Suppressor macrophage treated with lipopolysaccharide for 1 hour (primary cell): ENCODE results near the gene CRYBG2.
"Not testable (repeated sequence)": the region's sequence is repeated elsewhere in the genome, so short reads cannot be mapped to it uniquely, and the experiment has no call there.

Experiments used
- DNase-seq, 3 donors: peaks; one replicate each; pipeline ENCODE4 v3.0.0-alpha.2; 2020 to 2022

CRYBG2 gene

DNA sequence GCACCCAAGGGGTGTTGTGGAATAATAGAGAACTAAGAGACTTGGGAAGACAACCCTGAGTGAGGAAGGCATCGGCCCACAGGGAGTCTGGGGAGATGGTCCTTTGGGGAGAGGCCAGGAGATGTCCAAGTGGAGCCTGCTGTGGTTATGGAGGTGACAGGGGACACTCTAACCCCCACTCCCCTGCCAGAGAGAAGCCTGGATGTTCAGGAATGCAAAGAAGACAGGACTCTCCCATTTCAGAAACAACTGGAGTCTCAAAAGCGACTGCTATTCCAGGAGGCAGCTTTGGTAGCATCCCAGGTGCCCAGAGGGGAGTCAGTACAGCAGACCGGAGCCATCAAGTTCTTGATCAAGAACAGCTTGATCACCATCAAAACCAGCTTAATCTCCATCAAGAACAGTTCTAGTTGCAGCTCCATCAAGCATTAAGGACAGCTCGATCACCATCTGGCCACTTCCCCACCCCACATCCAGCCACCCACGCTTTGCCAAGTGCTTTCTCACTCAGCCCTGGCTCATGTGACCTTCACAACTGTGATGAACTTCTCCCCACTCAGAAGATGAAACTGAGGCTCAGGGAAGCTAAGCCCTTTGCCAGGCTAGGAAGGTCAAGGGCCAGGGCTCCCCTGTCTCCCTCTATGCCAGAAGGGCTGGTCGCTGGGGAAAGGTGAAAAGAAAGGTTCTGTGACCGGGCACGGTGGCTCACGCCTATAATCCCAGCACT, 35.4 kb downstream of the CRYBG2 start:
- DNase-seq, result peak; percentile 92 to 94 (median 94)

GRCh38 chr1:26317612-26318337, 36.2 kb downstream of the CRYBG2 start, which contains the start of gene CD52:
CD52 (plus strand) TSS chr1:26317958; CDS start chr1:26318018, 60 bp downstream.
- DNase-seq, result no peak

GRCh38 chr1:26317146-26317545, 36.8 kb downstream of the CRYBG2 start:
- DNase-seq, result peak; percentile 46 to 57 (median 52)

DNA sequence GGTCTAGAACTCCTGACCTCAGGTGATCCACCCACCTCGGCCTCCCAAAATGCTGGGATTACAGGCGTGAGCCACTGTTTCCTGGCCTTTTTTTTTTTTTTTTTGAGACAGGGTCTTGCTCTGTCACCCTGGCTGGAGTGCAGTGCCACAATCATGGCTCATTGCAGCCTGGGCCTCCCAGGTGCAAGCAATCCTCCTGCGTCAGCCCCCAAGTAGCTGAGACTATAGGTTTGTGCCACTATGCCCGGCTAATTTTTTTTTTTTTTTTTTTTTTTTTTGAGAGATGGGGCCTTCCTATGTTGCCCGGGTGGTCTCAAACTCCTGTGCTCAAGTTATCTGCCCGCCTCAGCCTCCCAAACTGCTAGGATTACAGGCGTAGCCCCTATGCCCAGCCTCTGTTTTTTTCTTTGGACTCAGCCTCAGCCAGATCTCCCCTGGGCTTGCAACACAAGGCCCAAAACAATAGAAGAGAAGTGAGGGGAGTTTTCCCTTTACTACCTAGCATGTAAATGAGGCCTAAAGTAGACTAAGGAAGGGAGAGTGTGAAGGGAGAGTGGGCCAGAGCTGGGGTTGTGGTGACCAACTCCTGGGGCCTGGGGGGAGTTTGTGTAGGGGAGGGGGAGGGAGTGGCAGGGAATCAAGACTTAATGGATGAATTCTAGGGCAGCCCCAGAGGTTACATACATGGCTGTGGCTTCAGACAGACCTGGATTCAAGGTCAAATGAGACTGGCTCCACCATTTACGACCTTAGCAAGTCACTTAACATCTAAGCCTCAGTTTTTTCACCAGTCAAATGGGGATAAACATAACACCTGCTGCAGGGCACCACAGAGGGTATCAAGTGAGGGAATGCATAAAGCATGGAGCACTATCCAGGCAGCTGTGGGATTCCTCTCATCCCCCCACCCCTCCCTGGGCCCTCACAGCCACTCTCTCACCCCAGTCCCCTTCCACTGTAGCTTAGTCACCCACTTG, 37.8 kb downstream of the CRYBG2 start:
- no peak for DNase-seq

DNA sequence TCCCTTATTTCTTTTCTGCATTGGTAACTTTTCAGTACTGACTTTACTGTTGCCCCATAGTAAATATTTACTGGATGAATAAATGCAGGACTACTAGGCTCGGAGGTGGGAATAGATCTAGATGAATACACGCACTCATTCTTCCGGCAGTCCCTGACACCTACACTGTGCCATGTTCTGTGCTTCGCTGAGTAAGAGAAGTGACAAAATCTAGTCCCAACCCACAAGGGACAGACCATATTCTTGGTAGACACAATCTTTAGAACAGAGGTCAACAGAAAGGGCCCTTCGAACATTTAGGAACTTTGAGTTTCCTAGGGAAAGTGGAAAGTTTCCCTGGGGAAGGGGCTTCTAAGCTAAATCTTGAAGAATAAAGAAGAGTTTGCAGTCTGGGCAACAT, 39.4 kb downstream of the CRYBG2 start:
- DNase-seq, result peak in 1 of 3 donors; percentile 32

GRCh38 chr1:26307966-26308899, 45.7 kb downstream of the CRYBG2 start:
- not testable (repeated sequence) for DNase-seq

GRCh38 chr1:26307363-26307781, 46.6 kb downstream of the CRYBG2 start:
- no peak for DNase-seq

GRCh38 chr1:26306290-26307229, 47.4 kb downstream of the CRYBG2 start, which contains the start of gene UBXN11:
UBXN11 (minus strand) TSS chr1:26306636; CDS start chr1:26302883, 3,753 bp downstream.
- peak; percentile 88 to 92 (median 91) for DNase-seq

- peak; percentile 39 to 61 (median 44) for DNase-seq
Observed at GRCh38 chr1:26305667-26306289, 48.2 kb downstream of the CRYBG2 start.

DNA sequence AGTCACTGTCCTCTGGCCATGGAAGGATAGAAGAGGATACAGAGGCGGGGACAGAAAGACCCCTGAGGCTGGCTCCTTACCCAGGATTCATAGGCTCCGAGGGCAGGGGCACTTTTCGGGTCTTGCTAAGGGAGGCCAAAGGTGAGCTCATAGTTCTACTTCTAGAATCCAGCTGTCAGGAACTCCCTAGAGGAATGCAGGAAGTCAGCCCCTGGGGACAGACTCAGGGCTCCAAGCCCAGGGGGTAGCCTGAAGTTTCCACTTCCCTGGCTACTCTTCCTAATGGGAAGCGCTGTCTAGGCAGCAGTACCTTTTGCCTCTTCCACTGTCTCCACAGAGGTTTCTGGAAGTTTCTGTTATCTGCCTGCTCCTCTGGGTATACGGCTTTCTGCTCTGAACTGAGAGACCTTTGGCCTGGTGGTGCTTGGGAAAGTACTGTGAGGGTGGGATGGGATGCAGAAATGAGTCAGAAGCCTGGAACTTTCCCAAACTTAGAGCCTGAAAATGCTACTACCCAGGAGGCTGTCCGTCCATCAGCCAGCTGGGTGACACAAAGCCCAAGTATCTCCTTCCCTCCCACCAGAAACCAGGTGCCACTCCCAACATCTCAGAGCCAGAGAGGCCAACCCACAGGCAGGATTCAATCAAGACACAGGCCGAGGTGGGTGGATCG, 51.1 kb downstream of the CRYBG2 start:
- peak; percentile 66 to 70 (median 69) for DNase-seq

DNA sequence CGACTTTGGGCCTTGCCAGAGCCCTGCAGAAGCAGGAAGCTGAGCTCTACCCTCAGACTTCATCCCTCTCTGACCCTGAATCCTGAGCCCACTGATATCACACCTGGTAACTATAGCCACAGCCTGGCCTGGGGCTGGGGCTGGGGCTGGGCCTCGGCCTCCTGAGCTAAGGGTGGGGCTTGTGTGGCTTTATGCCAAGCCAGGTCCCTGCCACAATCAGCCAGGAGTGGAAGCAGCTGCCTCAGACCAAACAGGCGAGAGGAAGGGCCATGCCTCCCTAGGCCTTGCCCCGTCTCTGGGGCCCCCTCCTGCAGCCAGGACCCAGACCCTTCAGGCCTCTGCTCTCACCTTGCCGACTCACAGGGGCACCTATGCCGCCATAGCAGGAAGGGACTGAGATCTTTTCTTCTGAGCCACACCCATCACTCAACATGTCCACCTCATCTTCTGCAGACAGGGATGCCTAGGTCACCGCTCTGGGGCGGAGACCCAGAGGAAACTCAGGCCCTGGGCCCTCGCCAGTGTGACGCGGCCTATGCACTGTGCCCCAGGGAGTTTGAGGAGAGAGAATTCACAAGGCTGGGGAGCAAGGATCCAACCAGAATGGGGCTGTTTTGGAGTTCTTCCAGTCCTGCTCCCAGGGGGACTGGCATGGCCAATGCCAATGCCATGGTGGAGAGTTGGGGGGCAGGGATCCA, 53.2 kb downstream of the CRYBG2 start:
- DNase-seq, result no peak

DNA sequence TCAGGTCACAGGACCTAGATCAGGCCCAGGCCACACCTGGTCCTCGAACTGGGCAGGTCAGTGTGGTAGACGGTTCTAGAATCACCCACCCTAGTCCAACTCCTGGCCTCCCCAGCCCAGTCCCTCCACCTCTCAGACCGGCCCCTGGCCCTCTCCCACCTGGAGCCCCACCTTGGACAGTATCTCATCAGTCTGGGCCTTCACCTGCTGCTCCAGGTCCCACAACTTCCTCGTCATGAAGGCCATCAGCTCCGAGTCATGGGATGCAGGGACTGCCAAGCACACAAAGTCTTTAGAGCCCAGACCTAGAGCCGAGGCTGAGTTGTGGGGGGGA, 56.2 kb downstream of the CRYBG2 start:
- no peak for DNase-seq

DNA sequence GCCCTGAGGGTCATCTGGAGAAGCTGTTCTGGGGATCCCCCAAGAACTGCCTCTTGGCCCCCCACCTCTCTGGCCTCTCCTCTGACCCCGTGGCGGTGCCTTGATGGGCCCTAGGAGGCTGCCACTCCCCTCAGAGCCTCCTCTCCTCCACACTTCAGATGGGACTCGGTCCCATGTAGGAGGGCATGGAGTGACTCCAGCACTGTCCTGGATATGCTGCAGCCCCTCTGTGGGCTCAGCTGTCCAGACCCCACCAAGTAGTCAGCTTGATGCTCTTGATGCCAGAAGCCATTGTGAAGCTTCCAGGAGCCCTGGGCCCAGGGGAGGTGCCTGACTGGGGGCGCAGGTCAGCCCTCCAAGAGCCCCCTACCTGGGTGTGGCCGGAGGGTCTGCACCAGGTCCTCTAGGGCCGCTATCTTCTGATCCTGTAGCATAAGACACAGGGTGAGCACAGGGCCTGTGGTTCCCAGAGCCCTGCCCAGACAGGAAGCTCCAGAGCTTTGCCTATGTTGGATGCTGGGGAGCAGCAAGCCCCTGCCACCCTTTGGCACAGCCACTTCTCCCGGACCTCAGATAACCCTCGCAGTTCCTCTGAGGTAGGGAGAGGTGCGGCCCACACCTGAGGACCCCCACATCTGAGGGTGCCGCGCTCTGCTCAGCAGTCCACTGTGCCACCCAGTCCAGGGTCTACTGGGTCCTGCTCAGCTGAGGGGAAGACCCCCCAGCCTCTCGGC, 56.7 kb downstream of the CRYBG2 start:
- DNase-seq, result no peak

DNA sequence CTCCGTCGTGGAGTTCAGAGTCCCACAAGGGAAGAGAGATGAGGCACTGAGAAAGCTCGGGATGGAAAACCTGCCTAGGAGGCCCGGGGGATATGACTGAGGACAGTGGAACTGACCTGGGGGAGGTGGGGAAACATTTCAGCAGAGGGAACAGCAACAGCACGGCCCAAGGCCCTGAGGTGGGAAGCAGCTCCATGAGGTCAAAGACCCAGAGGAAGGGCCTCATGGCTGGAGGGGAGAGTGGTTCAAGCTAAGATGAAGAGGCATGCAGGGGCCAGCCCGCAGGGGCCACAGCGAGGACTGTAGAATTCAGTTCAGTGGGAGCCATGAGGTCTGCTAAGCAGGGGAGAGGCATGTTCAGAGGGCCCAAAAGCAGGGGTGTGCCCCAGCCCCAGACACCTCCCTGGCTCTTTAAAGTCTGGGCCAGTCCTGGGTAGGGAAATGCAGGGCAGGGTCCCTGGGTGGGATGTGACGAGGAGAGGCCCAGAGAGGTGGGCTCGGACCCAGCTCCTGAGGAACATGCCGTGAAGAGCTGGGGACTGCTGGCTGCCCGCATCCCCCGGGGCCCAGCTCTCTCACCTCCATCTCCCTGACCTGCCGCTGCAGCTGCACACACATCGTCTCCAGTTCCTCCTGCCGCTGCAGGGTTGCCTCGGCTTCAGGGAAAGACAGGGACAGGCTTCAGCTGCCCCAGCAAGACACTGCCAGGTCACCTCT, 57.4 kb downstream of the CRYBG2 start:
- DNase-seq, result no peak

DNA sequence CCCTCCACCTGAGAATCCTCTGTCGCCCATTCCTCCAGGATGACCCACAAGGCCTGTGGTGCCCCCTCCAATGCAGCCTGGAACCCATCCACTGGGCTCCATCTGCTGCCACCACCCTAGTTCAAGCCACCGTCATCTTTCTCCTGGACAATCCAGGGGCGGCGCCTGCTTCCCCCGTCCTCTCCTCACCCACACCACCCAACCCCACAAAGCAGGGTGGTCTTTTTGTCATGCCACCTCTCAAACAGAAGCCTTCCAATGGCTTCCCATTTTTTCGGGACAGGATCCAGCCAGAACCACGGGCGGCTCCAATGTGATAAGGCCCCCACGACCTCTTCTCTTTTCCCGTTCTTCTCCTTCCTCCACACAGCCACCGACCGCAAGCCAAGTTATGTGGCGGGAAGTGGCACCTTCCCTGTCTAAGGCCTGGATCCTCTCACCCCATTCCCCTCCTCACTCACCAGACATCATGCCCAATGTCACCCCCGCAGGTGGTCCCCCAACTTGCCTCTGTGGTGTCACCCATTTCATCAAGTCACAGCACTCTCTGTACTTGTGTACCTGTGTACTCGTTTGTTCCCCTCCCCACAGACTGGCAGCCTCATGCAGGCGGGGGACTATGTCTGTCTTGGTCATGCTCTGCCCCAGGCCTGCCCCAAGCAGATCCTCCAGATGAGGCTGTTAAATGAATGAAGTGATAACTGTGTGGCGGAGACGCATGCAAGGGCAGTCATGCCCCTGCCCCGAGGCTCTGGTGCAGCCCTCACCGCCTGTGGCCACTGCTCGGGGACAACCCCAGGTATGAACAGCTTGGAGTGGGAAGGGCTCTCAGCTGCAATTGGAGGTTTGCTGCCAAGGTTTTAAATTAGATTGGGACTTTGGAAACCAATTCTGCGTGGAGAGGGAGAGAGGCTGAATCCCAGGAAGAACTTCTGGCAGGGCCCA, 58.5 kb downstream of the CRYBG2 start:
- no peak for DNase-seq

DNA sequence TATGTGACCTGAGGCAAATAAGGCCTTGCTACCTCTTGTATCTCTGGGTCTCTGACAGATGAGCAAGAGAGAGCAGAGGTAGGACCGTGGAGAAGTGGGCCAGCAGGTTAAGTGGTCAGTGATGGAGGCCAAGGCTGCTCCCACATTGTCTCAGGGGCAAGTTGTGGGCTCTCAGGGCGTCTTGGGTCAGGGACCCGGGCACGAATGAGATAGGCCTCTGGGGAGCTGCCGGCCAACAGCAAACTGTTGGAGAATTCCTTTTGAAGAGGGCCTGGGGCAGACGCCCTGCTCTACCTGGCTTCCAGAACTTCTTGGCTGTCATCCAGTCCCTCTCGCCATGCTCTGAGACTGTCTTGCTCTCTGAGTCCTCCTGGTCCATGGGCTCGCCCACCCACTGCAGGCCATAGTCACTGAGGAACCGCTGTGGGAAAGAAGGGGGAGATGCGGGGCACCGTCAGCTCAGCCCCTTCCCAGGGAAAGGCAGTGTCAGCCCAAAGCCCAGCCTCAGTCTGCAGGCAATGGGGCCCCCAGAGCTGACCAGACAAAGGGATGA, 59.9 kb downstream of the CRYBG2 start:
- DNase-seq, result no peak
